B cell (primary cell): Measurements from ENCODE around the gene CHSY3. TPM values are rescaled to one million over a fixed set of nuclear protein-coding genes. Genes with fewer than 3 reads are reported as not detected.

Source experiments
- ATAC-seq: fragments of 200-7000 bp; cut with Tn5 transposase; one replicate; pipeline ENCODE4 v1.10.0; 2021; ENCODE audit warnings: low read depth, mild to moderate bottlenecking, moderate number of reproducible peaks, moderate library complexity
- CTCF ChIA-PET: fragments of 350-600 bp; sonication (Branson Sonifier 250); formaldehyde crosslinking; loops from one replicate; lab custom pipeline; 2021; ENCODE audit warnings: antibody characterized with exemption, inconsistent platforms; lab: Charles Lee
- POLR2A ChIA-PET: fragments of 350-600 bp; sonication (Branson Sonifier 250); formaldehyde crosslinking; loops from one replicate; lab custom pipeline; 2021; ENCODE audit warnings: antibody characterized with exemption; lab: Charles Lee
- DNase-seq: peaks from one replicate; pipeline ENCODE4 v3.0.0; 2013
- H2AFZ ChIP-seq: 2 replicates; pipeline ENCODE4 v1.6.1; 2012; ENCODE audit warnings: mild to moderate bottlenecking, low read depth, low read length; ENCODE audit not compliant: insufficient read depth, poor library complexity, severe bottlenecking
- H3K27ac ChIP-seq, 2 donors: 1 replicate in 1 of 2; 2 replicates in 1 of 2; pipeline ENCODE4 v1.5.1; 2012 to 2013; ENCODE audit warnings: low read length in 2 of 2, mild to moderate bottlenecking in 2 of 2, moderate library complexity in 1 of 2
- H3K27me3 ChIP-seq, 4 experiments: fragments of 200-600 bp in 1 of 4; sonication (generic) in 1 of 4; replicated peaks in 1 of 4; 1 replicate in 2 of 4; 2 replicates in 2 of 4; pipeline versions ENCODE4 v1.6.1 to v1.7.0; 2013 to 2016; ENCODE audit warnings: low read length in 3 of 4, mild to moderate bottlenecking in 2 of 4, mixed read lengths in 1 of 4, moderate library complexity in 1 of 4; ENCODE audit not compliant: insufficient read depth in 4 of 4, control insufficient read depth in 3 of 4; ENCODE audit errors: control extremely low read depth in 1 of 4
- H3K36me3 ChIP-seq, 2 experiments: replicated peaks in 1 of 2; 1 replicate in 1 of 2; 2 replicates in 1 of 2; pipeline versions ENCODE4 v1.6.1 to v1.7.1; 2013; ENCODE audit warnings: low read length in 1 of 2; ENCODE audit not compliant: insufficient read depth in 2 of 2, control insufficient read depth in 1 of 2; ENCODE audit errors: control extremely low read depth in 1 of 2, extremely low read depth in 1 of 2
- H3K4me1 ChIP-seq, 2 donors: fragments of 200-600 bp in 1 of 2; sonication (generic) in 1 of 2; 1 replicate in 1 of 2; 2 replicates in 1 of 2; pipeline versions ENCODE4 v1.5.1 to v1.6.1; 2013 to 2017; ENCODE audit warnings: low read length in 2 of 2; ENCODE audit not compliant: control insufficient read depth in 2 of 2, insufficient read depth in 2 of 2
- H3K4me2 ChIP-seq: replicated peaks from 2 replicates; pipeline ENCODE3; 2012; ENCODE audit warnings: mild to moderate bottlenecking, low read depth, low read length; ENCODE audit not compliant: poor library complexity, severe bottlenecking
- H3K4me3 ChIP-seq, 5 experiments: fragments of 200-600 bp in 1 of 5; sonication (generic) in 1 of 5; 1 replicate in 3 of 5; 2 replicates in 2 of 5; pipeline versions ENCODE4 v1.5.1 to v1.7.0; 2011 to 2016; ENCODE audit warnings: low read length in 4 of 5, mild to moderate bottlenecking in 4 of 5, low read depth in 2 of 5, control low read depth in 1 of 5, moderate library complexity in 1 of 5; ENCODE audit not compliant: insufficient read depth in 1 of 5; ENCODE audit errors: control extremely low read depth in 1 of 5, extremely low read depth in 1 of 5
- H3K79me2 ChIP-seq: fragments of 200-600 bp; sonication (generic); one replicate; pipeline ENCODE4 v1.6.0; 2016; ENCODE audit warnings: low read length; ENCODE audit not compliant: control insufficient read depth, insufficient read depth
- H3K9ac ChIP-seq: fragments of 200-600 bp; sonication (generic); 2 replicates; pipeline ENCODE4 v1.6.1; 2017; ENCODE audit warnings: mild to moderate bottlenecking, low read length, moderate library complexity
- H3K9me3 ChIP-seq, 3 donors: one replicate each; pipeline versions ENCODE4 v1.6.1 to v1.7.1; 2013; ENCODE audit warnings: low read length in 2 of 3; ENCODE audit not compliant: control insufficient read depth in 2 of 3, insufficient read depth in 1 of 3; ENCODE audit errors: control extremely low read depth in 1 of 3
- H4K20me1 ChIP-seq: 2 replicates; pipeline ENCODE4 v1.6.0; 2012; ENCODE audit warnings: mild to moderate bottlenecking, low read length; ENCODE audit not compliant: insufficient read depth, control insufficient read depth, poor library complexity, severe bottlenecking
- H3K27ac Mint-ChIP-seq: one replicate; pipeline ENCODE4 v1.8.0; 2021; ENCODE audit warnings: mixed read lengths
- H3K27me3 Mint-ChIP-seq: one replicate; pipeline ENCODE4 v1.8.0; 2021; ENCODE audit warnings: mixed read lengths
- H3K4me1 Mint-ChIP-seq: one replicate; pipeline ENCODE4 v1.8.0; 2021; ENCODE audit warnings: mixed read lengths
- H3K4me3 Mint-ChIP-seq: one replicate; pipeline ENCODE4 v1.8.0; 2021; ENCODE audit warnings: mixed read lengths
- H3K9me3 Mint-ChIP-seq: one replicate; pipeline ENCODE4 v1.8.0; 2022; ENCODE audit warnings: mixed read lengths; ENCODE audit not compliant: insufficient read depth
- EZH2 ChIP-seq: IDR thresholded peaks from 2 replicates; pipeline ENCODE4 v1.6.1; 2012; ENCODE audit warnings: borderline replicate concordance, low read depth, mild to moderate bottlenecking, moderate library complexity, low read length; ENCODE audit not compliant: insufficient read depth, poor library complexity, severe bottlenecking
- WGBS: methylation state at CpG from one replicate; pipeline ENCODE4 v1.1.5; 2013; ENCODE audit warnings: missing lambda C conversion rate; ENCODE audit not compliant: insufficient coverage; 5-methylcytosine and 5-hydroxymethylcytosine counted together
- intact Hi-C: fragments of 100-400 bp; cut with micrococcal nuclease; formaldehyde crosslinking; loops from one replicate; pipeline ENCODE4 v1.10.0; 2022
- polyA plus RNA-seq: library from polyadenylated mRNA; depleted of rRNA; stranded (reverse); fragments of >200 nt; gene quantifications from 2 replicates; pipeline ENCODE4 v1.2.3, GENCODE V29; 2012
- total RNA-seq, 2 donors: library from RNA; stranded (reverse); fragments of 120-200 nt in 1 of 2; gene quantifications; 1 replicate in 1 of 2; 2 replicates in 1 of 2; pipeline versions ENCODE4 v1.2.3 to v1.2.4, GENCODE V29; 2013 to 2022
- TF ChIP-seq, protein P1 (sequence below): fragments of 200-600 bp; IDR thresholded peaks from one replicate; pipeline ENCODE4 v1.8.0; 2022; ENCODE audit warnings: antibody characterized with exemption, mild to moderate bottlenecking

The CHSY3 gene
- total and polyA plus RNA-seq, 2 donors (not counting 1 experiment from before 2014, with no cell fraction given): not detected

GRCh38 chr5:129884322-129884721, 19.9 kb upstream of the CHSY3 start:
- POLR2A ChIA-PET: no interaction called here
- ATAC-seq: no peak

GRCh38 chr5:129899454-129899853, 4.8 kb upstream of the CHSY3 start:
- H3K9me3 ChIP-seq: no peaks in the 10 kb centered on the region
- intact Hi-C loops: no loop called here
- Mint-ChIP-seq H3K4me1 (peaks cover 6% of the 10 kb centered on the region), H3K27ac (no peak overlapping the region), H3K9me3 (no peaks in the 10 kb centered on the region), H3K4me3 (no peak overlapping the region), H3K27me3 (peaks cover 23% of the 10 kb centered on the region)
- H3K4me1 ChIP-seq: peaks cover 5 to 6% of the 10 kb centered on the region in 2 donors
- POLR2A ChIA-PET: no interaction called here
- no peaks in the 10 kb centered on the region for H3K79me2 ChIP-seq
- no peak for TF ChIP-seq EZH2
- TF ChIP-seq, protein P1, sequence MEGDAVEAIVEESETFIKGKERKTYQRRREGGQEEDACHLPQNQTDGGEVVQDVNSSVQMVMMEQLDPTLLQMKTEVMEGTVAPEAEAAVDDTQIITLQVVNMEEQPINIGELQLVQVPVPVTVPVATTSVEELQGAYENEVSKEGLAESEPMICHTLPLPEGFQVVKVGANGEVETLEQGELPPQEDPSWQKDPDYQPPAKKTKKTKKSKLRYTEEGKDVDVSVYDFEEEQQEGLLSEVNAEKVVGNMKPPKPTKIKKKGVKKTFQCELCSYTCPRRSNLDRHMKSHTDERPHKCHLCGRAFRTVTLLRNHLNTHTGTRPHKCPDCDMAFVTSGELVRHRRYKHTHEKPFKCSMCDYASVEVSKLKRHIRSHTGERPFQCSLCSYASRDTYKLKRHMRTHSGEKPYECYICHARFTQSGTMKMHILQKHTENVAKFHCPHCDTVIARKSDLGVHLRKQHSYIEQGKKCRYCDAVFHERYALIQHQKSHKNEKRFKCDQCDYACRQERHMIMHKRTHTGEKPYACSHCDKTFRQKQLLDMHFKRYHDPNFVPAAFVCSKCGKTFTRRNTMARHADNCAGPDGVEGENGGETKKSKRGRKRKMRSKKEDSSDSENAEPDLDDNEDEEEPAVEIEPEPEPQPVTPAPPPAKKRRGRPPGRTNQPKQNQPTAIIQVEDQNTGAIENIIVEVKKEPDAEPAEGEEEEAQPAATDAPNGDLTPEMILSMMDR: no peak
- no peaks in the 10 kb centered on the region for H3K36me3 ChIP-seq
- no peak overlapping the region for H3K4me3 ChIP-seq
- ATAC-seq: no peak
- no peak for DNase-seq
- H2AFZ ChIP-seq: no peak overlapping the region
- no peak overlapping the region for H3K27ac ChIP-seq
- no peak overlapping the region for H3K9ac ChIP-seq
- peaks cover 0 to 12% (median 7%) of the 10 kb centered on the region in 4 experiments for H3K27me3 ChIP-seq
- no peak overlapping the region for H3K4me2 ChIP-seq
- CTCF ChIA-PET: no interaction called here
- no peaks in the 10 kb centered on the region for H4K20me1 ChIP-seq

More at GRCh38 chr5:129884322-129884721, 19.9 kb upstream of the CHSY3 start:
- TF ChIP-seq, protein P1: no peak
- TF ChIP-seq EZH2: no peak
- Histone ChIP-seq H3K4me2 (no peak overlapping the region), H3K79me2 (no peaks in the 10 kb centered on the region), H3K27ac (no peak overlapping the region), H3K27me3 (no peaks in the 10 kb centered on the region), H3K9me3 (no peaks in the 10 kb centered on the region), H3K9ac (no peak overlapping the region), H2AFZ (no peak overlapping the region), H3K36me3 (no peaks in the 10 kb centered on the region), H3K4me1 (no peaks in the 10 kb centered on the region), H4K20me1 (no peaks in the 10 kb centered on the region), H3K4me3 (no peak overlapping the region)
- Mint-ChIP-seq H3K4me3 (no peak overlapping the region), H3K27ac (no peak overlapping the region), H3K4me1 (no peaks in the 10 kb centered on the region), H3K27me3 (no peaks in the 10 kb centered on the region), H3K9me3 (no peaks in the 10 kb centered on the region)
- intact Hi-C loops: no loop called here
- CTCF ChIA-PET: no interaction called here
- WGBS: no CpG with 5 or more reads among the region's 1 CpG
- no peak for DNase-seq
